NT2/D1 (cell line): ENCODE data around the gene C1RL.

Experiments used
- SUZ12 ChIP-seq: IDR thresholded peaks from 2 replicates; pipeline ENCODE4 v1.6.1; 2011; ENCODE audit not compliant: insufficient read length, insufficient read depth; ENCODE audit errors: extremely low read depth
- YY1 ChIP-seq: IDR thresholded peaks from 2 replicates; pipeline ENCODE4 v1.6.1; 2011; ENCODE audit not compliant: insufficient read length, insufficient read depth
- ZNF274 ChIP-seq: IDR thresholded peaks from 2 replicates; pipeline ENCODE4 v1.6.1; 2011; ENCODE audit warnings: mild to moderate bottlenecking, low read depth, low read length

DNA sequence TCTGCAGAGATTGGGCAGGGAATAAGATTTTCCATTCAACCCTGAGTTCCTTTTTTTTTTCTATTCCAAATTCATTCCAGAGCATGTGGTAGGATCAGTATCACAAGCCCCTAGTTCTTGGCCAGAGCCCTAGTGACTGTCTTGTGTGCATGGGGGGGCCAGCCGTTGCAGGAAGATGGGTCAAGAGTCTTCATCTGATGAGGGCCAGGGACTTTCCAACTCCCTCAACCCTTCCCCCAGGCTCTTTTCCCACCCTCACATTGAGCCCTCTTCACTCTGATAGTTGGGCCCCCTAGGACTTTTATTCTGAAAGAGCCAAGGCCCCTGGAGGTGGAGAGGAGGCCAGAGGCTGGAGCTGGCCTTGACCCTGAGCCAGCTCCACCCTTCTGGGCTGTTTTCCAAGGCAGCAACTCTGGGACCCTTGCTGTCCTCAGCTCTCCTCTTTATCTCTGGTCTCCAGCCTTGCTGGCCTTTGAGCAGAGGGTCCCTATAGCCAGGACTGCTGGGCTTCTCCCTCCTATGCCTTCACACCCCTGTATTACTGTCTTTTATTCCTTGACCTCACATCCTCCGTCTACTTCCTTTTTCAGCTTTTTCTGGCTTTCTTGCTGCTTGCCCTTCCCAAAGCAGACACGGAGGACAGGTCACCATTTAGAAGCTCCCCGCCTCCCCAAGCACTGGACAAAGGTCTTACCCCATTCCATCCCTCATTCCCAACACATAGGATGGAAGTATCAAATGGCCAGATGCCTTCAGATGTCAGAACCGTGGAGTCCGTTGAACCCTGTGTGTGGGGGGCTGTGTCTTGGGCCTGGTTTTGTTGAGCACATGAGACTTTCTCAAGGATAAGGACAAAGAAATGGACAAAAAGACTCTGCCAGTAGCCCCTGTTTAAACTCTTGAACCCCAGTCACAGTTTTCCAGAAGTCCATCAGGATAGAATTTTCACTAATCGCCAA, 14.1 kb upstream of the C1RL start:
- no peak for TF ChIP-seq ZNF274
- TF ChIP-seq SUZ12: no peak
- TF ChIP-seq YY1: no peak
